NCI-H1930 (cell line): ENCODE results near the gene NEDD4.
"Not testable (repeated sequence)": the region's sequence is repeated elsewhere in the genome, so short reads cannot be mapped to it uniquely, and the experiment has no call there.

ENCODE experiments used
- DNase-seq, 2 experiments: peaks; one replicate each; lab custom pipeline; 2025; lab: John Stamatoyannopoulos, UW

The NEDD4 gene

GRCh38 chr15:55893852-55894251, 99.6 kb downstream of the NEDD4 start:
- DNase-seq: no peak

- no peak for DNase-seq
Measured at GRCh38 chr15:55891196-55891595, 102.2 kb downstream of the NEDD4 start.

- no peak for DNase-seq
Measured at GRCh38 chr15:55884223-55884622, 109.2 kb downstream of the NEDD4 start.

GRCh38 chr15:55879181-55879580, 114.2 kb downstream of the NEDD4 start:
- no peak for DNase-seq

GRCh38 chr15:55873024-55873720, 120.2 kb downstream of the NEDD4 start:
- DNase-seq: no peak

GRCh38 chr15:55872471-55872870, 120.9 kb downstream of the NEDD4 start:
- DNase-seq: no peak

- DNase-seq: no peak
Measured at GRCh38 chr15:55869660-55870059, 123.8 kb downstream of the NEDD4 start.

GRCh38 chr15:55868707-55869106, 124.7 kb downstream of the NEDD4 start:
- DNase-seq: no peak

- DNase-seq: not testable (repeated sequence)
Measured at GRCh38 chr15:55868291-55868690, 125.1 kb downstream of the NEDD4 start.

GRCh38 chr15:55863911-55864310, 129.5 kb downstream of the NEDD4 start:
- DNase-seq: no peak

GRCh38 chr15:55861115-55861514, 132.3 kb downstream of the NEDD4 start:
- DNase-seq: no peak

GRCh38 chr15:55860468-55860867, 132.9 kb downstream of the NEDD4 start:
- no peak for DNase-seq

GRCh38 chr15:55859681-55860080, 133.7 kb downstream of the NEDD4 start:
- no peak for DNase-seq

GRCh38 chr15:55858661-55859060, 134.8 kb downstream of the NEDD4 start:
- no peak for DNase-seq

GRCh38 chr15:55856506-55857164, 136.8 kb downstream of the NEDD4 start:
- no peak for DNase-seq

- DNase-seq: no peak
Measured at GRCh38 chr15:55853134-55853533, 140.3 kb downstream of the NEDD4 start.

- DNase-seq: peak; percentile 8 to 20
Measured at GRCh38 chr15:55846116-55846707, 147.2 kb downstream of the NEDD4 start.

GRCh38 chr15:55842897-55843296, 150.5 kb downstream of the NEDD4 start:
- not testable (repeated sequence) for DNase-seq

- DNase-seq: no peak
Measured at GRCh38 chr15:55835866-55836265, 157.5 kb downstream of the NEDD4 start.

GRCh38 chr15:55834331-55834730, 159.1 kb downstream of the NEDD4 start:
- DNase-seq: no peak

GRCh38 chr15:55829826-55830225, 163.6 kb downstream of the NEDD4 start:
- no peak for DNase-seq

- no peak for DNase-seq
Measured at GRCh38 chr15:55827955-55828354, 165.5 kb downstream of the NEDD4 start.

GRCh38 chr15:55827204-55827603, 166.2 kb downstream of the NEDD4 start:
- no peak for DNase-seq
